NT2/D1 (cell line): ENCODE data around the gene SLC35F3.

ENCODE experiments used
- YY1 ChIP-seq: IDR thresholded peaks from 2 replicates; pipeline ENCODE4 v1.6.1; 2011; ENCODE audit not compliant: insufficient read length, insufficient read depth
- ZNF274 ChIP-seq: IDR thresholded peaks from 2 replicates; pipeline ENCODE4 v1.6.1; 2011; ENCODE audit warnings: mild to moderate bottlenecking, low read depth, low read length

- no peak for TF ChIP-seq ZNF274
- no peak for TF ChIP-seq YY1
Observed at GRCh38 chr1:234040446-234041317, 136.2 kb downstream of the SLC35F3 start.
